Kidney glomerular epithelial cell (primary cell): ENCODE measurements around the gene PHF13.

Experiments
- DNase-seq: peaks from one replicate; lab custom pipeline; 2025; lab: John Stamatoyannopoulos, UW

The PHF13 gene

GRCh38 chr1:6602669-6603237 is 10.8 kb upstream of the PHF13 start, which contains the start of gene KLHL21:
KLHL21 (minus strand) TSS chr1:6602869; CDS start chr1:6602817, 52 bp downstream.
- DNase-seq, result peak; percentile 79

DNA sequence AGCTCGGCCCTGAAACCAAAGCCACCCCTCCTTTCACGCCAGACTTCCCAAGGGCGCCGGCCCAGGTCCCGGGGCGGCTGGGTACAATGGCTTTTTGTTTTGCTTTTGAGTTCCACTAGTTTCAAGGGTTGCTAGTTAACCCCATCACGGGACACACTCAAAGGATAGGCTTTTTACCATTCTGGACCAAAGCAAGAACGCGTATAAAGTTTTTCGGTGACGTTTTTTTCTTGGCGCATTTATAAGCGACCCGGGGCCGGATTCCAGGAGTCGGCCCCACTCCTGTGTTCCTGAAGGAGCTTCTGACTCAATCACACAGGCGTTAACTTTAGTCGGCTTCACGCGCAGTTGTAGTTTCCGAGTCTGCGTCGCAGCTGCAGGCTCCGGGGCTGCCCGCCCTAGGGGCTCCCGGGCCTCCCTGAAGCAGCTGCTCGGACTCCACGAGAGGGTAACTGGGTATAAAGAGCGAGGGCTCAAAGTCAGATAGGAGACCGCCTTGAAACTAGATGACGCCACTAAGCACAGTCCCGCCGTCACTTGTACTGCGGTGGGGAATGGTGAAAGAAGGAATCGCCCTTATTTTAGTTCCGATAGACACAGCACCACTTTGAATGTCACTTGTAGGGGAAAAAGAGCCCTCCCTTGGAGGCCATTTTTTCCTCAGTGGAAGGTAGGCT is 10.2 kb upstream of the PHF13 start:
- peak; percentile 76 for DNase-seq

DNA sequence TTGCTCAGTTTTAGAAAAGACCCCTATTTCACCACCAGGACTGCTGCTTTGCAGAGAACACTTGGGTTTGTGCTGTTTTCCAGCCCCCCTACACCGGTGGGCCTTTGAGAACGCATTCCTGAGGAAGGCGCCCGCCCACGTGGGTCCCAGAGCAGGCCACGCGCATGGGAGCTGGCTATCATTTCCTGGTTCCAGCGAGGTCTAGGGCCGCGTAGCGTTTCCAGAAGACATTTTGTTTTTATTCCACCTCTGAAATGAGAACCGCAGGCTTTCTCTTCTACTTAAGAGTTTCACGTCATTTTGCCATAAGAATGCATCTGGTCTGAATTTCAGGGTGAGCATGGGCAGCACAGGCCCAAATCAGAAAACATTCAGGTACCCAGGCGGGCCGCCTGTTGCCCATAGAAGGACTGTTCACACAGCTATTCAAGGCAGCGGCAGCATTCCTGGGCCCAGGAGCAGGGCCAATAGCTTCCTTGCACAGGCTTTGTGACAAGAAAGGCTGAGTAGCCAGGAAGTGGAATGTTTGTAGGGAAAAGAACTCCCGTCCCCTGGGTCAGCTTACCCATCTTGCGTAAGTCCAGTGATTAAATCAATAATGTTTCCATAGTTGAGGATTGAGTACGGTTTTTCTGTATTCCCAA is 9.5 kb upstream of the PHF13 start:
- DNase-seq, result no peak

GRCh38 chr1:6612641-6613360 is 730 bp upstream of the PHF13 start:
- peak; percentile 31 for DNase-seq

DNA sequence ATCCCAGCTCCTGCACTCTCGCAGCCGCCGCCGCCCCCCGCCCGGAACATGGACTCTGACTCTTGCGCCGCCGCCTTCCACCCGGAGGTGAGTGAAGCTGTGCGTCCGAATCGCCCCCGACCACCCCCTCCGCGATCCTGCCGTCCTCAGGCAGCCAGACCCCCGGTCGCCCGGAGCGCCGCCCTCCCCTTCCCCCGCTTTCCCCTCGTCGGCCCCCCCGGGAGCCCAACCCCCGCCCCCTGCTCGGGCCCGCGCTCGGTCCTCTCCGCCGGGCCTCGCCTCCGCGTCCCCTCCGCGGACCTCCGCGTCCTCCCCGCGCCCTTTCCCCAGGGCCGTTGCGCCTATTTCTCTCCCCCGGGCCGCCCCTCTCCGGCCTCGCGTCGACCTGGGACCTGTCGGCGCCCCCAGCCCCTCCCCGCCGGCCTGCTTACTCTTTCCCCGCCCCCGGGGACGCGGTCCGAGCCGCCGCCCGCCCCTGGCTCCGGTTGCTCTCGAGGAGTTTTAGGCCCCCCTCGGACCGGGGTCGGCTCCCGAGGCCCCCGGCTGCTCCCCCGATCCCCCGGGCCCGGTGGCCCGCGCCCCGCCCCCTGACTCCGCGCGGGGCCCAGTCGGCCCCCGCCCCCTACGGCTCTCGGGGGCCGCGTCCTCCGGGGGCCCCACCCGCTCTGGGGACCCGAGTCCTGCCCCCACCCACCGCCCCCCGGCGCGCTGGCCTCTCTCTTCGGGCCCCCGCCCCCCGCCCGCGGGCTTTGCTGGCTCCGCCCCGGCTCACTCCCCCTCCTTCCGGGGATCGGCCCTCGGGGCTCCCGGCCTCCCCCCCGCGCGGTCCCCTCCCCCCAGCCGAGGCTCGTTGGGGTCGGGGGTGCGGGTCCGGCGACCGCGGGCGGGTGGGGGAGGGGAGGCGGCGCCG is 743 bp downstream of the PHF13 start:
- DNase-seq, result peak; percentile 26

DNA sequence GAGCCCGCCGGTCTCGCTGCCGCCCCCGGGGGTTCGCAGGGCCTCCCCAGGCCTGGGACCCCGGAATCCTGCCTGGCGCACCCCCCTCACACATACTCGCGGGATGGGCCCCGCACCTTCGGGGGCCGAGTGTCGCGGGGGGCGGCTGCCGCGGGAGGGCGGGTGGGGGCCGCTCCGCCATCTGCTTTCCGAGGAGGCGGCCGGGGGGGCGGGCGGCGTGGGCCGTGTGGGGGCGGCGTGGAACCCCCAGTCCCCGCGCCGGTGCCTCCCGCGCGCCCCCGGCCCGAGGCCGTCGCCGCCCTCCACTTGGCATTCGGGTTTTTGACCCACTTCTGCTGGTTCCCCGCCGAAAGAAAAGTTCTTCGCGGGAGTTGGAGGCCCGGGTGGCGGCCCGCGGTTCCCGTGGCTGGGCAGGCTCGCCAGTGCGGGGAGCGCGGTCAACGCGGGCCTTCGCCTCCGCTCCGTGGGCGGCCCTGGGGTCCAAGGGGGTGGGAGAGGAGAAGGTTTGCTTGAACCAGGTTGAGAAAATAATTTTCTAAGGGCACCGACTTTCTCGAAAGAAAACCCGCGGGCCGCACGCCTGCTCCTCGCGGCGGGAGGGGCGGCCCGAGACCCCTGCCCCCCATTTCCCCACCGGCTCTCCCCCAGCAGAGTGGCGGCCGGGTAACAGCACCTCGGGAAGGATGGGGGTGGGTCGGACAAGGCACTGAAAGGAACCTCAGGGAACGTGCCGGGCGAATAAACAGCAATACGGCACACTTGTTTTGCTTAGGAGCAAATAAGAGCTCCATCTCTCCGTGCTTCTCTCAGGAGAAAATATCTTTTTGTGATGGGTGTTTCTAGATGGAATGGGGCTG is 1.6 kb downstream of the PHF13 start:
- DNase-seq, result no peak

DNA sequence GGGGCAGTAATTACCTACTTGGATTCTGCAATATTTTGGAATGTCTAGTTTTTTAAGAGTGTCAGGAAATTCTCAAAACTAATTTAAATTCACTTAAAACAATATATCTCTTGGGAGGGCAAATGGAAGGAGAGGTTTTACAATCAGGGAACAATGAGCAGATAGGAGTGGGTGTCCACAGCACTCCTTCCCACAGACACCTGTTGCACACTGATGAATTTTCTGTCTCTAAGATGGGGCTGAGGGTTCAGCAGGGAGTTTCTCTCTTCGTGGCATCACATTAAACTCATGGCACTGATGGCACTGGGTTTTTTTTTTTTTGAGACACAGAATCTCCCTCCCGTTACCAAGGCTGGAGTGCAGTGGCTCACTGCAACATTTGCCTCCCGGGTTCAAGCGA is 5.5 kb downstream of the PHF13 start:
- DNase-seq, result no peak

DNA sequence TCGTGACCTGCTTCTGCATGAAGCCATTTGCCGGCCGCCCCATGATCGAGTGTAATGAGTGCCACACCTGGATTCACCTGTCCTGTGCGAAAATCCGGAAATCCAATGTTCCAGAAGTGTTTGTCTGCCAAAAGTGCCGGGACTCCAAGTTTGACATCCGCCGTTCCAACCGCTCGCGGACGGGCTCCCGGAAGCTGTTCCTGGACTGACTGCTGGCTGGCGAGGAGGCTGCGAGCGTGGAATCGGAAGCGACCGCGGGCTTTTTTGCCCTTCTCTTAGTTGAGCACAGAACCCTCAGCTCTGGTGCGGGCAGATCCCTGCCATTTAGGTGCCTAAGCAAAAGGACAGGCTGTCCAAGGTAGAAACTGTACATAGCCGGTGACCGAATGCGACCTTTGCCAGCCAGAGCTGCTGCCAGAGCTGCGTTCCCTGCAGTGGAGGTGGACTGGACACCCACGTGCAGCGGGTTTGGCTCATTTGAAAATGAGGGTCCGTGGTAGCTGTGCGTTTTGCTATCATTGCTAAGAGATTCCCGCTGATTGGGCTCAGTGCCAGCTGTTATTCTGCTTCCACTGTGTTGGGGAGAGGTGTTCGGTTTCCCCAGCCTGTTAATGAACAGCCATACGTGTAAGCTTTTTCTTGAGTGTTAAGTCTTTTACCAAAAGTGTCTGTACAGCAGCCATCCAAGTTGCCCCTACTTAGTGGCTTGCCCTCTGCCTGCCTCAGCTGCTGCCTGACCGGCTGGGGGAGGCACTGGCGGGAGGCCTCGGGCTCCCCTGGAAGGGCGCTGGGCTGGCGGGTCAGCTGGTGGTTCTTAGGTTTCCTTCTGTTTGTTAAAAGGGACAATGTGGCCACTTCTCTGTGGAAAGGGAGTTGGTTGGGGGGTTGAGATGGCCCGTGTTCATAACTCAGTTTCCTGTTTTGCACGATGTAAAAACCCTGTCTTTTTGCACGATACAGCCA is 8.2 kb downstream of the PHF13 start:
- DNase-seq, result no peak

DNA sequence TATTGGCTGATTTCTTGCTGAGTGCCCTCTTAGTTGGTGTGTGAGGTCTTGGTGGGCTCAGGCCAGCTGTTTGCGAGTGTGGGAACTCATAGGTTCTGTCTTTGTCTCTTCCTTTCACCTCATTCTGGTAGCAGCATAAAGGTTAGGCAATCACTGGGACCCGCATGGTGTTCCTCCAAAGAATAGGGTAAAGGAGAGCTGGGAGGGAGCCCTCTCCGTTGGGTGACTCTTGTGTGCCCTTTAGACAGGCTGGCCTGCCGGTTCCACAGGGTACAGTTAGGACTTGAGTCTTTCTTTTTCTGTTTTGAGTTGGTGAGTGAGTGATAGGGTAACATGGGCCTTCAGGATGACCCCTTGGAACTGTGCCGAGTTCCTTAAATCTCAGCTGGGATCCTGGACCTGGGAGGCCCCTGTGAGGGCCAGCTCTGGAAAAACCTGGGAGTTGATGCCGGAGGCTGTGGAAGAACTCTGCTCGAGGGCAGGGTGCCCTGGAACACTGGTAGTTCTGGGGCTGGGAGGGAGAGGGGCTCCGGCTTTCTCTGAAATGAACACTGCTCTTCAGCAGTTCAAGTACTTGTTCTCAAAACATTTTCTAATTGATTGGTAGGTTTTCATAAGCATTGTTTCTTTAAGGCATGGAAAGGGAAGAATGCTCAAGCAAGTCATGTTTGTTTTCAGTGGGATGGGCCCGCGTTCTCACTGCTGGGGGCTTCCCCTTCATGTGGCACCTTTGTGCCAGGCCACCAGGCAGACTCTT is 9.0 kb downstream of the PHF13 start:
- no peak for DNase-seq

DNA sequence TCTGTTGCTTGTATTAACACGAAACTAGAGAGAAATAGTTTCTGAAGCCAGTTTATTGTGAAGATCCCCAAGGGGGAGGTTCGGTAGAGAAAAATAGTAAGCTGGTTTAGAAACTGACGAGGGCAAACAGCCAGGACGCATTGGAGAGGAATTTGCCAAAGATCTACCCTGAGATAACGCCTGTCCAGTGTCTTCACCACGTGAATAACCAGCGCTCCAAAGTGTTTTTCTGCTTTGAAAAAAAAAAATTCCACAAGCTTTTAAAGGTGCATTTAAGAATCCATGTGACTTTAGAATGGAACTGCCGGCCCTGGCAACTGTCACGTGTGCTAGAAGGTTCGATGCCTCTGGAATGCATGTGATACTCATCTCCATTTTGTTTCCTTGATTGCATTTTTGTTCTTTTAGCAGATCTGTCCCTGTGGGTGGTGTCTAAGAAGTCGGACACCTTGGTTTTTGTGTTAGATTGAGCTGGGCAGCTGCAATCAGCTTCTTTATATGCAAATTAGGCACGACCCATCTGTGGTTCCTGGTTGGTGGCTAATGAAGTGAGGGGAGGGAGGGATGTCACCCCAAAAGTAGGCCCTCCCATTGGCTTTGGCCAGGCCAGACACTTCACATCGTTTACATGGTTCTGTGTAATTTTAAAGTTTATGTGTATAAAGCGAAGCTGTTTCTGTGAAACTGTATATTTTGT is 9.9 kb downstream of the PHF13 start:
- DNase-seq, result no peak

DNA sequence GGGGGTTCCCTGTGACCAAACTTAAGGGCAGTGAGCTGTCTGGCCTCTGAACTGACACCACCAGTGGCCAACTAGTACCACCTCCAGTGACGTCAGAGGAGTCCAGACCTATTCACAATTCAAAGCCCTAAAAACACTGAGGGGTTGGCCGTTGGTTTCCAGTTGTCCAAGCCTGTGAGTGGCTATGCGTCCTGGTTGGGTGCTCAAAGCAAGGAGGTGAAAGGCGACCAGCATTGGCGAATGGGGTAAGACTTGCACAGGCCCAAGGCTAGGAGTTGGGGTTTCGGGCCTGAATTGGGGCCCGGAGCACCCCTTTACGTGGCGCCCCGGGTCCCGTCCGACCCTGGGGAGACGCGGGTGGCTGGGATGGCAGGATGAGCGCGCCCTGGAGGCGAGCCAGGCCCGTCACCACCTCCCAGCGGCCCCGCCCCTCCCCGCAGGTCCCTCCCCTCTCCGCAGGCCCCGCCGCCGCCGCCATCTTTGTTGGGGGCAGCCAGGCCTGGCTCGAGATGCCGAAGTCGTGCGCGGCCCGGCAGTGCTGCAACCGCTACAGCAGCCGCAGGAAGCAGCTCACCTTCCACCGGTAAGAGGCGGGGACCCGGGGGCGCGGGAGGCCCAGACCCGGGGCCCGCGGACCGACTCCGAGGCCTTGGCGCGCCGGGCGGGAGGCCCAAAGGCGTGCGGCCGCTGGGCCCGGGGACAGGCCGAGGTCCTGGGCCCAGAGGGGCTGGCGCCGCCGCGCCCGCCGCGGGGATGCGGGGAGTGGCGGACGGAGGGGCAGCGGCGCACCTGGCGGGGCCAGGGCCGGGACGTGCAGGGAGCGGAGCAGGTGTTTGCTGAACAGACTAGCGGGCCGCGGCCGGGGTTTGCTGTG is 11.4 kb downstream of the PHF13 start, which contains the start of gene THAP3:
Gene THAP3 (plus strand): TSS at position 159 of the 874 bp plus-strand sequence. CDS start 351 bp downstream, at position 510.
- DNase-seq, result peak; percentile 68

DNA sequence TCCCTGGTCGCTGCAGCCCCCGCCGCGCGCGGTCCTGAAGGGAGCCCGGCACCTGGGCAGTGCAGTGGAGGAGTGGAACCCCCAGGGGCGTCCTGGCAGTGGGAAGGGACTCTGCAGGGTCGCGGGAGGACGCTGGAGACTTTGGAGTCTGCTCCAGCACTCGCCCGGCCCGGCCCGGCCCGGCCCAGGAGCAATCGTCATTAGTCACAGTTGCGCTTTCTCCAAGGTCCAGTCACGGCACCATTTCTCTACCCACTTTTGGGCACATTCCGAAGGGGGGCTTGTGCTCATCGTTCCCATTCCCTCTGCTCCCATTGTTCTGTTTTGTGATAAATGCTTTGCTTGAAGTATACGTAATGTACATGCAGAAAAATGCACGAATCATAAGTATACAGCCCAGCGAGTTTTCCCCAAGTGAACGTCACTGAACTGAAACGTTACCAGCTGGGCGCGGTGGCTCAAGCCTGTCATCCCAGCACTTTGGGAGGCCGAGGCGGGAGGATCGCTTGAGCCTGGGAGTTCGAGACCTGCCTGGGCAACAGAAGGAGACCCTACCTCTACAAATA is 12.1 kb downstream of the PHF13 start:
- peak; percentile 47 for DNase-seq

GRCh38 chr1:6627031-6627430 is 13.5 kb downstream of the PHF13 start:
- no peak for DNase-seq

DNA sequence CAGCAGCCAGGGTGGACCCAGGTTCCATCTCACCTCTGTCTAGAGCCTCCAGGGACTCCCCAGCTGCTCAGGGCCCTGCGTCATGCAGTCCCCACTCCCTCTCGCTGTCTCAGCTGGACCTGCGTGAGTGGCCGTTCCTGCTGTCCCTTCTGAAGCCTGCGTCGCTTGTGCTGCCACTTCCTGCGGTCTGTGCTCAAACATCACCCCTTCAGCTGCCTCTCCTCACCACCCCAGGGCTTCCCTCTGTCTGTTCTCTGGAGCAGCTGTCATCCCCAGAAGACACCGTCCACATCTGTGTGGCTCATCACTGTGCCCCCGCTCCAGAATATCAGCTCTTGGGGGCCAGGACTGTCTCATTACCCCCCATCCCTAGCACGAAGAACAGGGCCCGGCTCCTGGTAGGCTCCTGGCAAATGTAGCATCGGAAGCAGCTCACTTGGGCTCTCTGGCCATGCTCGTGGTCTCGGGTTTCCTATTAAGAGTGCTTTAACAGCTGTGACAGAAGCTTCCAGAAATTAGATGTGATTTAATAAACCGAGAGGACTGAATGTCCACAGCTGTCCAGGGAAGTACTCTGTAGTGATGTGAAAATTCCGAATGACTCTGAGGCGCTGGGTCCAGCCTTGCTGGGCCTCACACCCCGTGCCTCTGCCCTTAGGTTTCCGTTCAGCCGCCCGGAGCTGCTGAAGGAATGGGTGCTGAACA is 14.5 kb downstream of the PHF13 start:
- no peak for DNase-seq

DNA sequence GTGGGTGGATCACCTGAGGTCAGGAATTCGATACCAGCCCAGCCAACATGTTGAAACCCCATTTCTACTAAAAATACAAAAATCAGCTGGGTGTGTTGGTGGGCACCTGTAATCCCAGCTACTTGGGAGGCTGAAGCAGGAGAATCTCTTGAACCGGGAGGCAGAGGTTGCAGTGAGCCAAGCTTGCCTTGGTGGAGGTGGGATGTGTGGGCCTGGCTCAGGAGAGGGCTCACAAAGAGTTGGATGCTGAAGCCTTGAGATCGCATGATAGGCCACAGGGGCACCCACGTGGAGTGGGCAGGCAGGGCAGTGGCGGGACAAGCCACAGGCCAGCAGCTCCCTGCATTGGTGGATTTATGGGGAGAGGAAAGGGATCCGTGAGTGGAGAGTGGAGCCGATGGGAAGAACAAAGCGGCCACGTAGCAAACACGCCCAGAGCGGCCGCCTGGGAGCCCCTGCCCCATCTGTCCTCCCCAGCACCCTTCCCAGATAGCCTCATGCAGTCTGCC is 15.5 kb downstream of the PHF13 start:
- no peak for DNase-seq

DNA sequence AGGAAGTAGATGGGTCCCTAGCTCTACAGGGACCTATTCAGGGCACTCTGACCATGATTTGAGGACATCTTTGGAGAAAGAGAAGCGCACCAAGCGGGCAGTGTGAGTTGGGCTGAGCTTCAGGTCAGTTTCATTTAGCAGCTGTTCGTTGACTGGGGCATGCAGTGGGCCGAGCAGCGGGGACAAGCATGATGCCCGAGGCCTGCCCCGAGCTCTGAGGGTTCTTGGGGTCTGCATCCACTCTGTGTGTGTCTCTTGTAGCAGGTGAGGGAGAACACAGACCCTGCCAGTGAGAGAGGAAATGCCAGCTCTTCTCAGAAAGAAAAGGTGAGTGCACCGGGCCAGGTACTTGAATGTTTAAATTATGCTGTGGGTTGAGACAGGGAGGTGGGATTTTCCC is 16.5 kb downstream of the PHF13 start:
- DNase-seq, result no peak
